Measurements from ENCODE around the gene TPGS2. TPM values are rescaled to one million over a fixed set of nuclear protein-coding genes. Genes with fewer than 3 reads are reported as not detected.

Gene TPGS2
- total and polyA plus RNA-seq, 2 of the 8 experiments (the other 6 are each of a cell fraction or from before 2014, with no cell fraction given) = 151 to 273 TPM

DNA sequence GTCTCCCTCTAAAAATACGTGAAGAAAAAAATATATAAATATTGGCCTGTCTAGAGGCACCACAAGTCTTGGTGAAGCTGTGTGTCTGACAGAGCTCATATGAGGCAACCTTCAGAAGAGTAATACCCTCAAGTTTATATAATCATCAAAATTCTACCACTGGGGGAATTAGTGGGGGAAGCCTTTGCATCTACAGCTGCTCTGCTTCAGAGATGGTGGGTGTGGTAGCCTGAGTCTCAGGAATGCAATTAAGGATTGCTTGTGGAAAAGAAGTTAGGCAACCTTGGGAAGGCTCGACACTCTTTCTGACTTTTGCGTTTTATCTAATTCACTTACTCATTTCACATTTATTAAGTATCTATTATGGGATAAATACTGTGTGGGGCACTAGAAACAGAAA is 17.4 kb downstream of the TPGS2 start (continued):
- TF ChIP-seq, protein P1, sequence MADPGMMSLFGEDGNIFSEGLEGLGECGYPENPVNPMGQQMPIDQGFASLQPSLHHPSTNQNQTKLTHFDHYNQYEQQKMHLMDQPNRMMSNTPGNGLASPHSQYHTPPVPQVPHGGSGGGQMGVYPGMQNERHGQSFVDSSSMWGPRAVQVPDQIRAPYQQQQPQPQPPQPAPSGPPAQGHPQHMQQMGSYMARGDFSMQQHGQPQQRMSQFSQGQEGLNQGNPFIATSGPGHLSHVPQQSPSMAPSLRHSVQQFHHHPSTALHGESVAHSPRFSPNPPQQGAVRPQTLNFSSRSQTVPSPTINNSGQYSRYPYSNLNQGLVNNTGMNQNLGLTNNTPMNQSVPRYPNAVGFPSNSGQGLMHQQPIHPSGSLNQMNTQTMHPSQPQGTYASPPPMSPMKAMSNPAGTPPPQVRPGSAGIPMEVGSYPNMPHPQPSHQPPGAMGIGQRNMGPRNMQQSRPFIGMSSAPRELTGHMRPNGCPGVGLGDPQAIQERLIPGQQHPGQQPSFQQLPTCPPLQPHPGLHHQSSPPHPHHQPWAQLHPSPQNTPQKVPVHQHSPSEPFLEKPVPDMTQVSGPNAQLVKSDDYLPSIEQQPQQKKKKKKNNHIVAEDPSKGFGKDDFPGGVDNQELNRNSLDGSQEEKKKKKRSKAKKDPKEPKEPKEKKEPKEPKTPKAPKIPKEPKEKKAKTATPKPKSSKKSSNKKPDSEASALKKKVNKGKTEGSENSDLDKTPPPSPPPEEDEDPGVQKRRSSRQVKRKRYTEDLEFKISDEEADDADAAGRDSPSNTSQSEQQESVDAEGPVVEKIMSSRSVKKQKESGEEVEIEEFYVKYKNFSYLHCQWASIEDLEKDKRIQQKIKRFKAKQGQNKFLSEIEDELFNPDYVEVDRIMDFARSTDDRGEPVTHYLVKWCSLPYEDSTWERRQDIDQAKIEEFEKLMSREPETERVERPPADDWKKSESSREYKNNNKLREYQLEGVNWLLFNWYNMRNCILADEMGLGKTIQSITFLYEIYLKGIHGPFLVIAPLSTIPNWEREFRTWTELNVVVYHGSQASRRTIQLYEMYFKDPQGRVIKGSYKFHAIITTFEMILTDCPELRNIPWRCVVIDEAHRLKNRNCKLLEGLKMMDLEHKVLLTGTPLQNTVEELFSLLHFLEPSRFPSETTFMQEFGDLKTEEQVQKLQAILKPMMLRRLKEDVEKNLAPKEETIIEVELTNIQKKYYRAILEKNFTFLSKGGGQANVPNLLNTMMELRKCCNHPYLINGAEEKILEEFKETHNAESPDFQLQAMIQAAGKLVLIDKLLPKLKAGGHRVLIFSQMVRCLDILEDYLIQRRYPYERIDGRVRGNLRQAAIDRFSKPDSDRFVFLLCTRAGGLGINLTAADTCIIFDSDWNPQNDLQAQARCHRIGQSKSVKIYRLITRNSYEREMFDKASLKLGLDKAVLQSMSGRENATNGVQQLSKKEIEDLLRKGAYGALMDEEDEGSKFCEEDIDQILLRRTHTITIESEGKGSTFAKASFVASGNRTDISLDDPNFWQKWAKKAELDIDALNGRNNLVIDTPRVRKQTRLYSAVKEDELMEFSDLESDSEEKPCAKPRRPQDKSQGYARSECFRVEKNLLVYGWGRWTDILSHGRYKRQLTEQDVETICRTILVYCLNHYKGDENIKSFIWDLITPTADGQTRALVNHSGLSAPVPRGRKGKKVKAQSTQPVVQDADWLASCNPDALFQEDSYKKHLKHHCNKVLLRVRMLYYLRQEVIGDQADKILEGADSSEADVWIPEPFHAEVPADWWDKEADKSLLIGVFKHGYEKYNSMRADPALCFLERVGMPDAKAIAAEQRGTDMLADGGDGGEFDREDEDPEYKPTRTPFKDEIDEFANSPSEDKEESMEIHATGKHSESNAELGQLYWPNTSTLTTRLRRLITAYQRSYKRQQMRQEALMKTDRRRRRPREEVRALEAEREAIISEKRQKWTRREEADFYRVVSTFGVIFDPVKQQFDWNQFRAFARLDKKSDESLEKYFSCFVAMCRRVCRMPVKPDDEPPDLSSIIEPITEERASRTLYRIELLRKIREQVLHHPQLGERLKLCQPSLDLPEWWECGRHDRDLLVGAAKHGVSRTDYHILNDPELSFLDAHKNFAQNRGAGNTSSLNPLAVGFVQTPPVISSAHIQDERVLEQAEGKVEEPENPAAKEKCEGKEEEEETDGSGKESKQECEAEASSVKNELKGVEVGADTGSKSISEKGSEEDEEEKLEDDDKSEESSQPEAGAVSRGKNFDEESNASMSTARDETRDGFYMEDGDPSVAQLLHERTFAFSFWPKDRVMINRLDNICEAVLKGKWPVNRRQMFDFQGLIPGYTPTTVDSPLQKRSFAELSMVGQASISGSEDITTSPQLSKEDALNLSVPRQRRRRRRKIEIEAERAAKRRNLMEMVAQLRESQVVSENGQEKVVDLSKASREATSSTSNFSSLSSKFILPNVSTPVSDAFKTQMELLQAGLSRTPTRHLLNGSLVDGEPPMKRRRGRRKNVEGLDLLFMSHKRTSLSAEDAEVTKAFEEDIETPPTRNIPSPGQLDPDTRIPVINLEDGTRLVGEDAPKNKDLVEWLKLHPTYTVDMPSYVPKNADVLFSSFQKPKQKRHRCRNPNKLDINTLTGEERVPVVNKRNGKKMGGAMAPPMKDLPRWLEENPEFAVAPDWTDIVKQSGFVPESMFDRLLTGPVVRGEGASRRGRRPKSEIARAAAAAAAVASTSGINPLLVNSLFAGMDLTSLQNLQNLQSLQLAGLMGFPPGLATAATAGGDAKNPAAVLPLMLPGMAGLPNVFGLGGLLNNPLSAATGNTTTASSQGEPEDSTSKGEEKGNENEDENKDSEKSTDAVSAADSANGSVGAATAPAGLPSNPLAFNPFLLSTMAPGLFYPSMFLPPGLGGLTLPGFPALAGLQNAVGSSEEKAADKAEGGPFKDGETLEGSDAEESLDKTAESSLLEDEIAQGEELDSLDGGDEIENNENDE (IDR thresholded peaks at IDR 0.05; ENCODE audit: insufficient replicate concordance, low read length) = no peak
- TF ChIP-seq BCL11A (IDR thresholded peaks at IDR 0.05; ENCODE audit: low read depth in 2 of 2, low read length in 2 of 2) (no peak), USF2 (IDR thresholded peaks at IDR 0.05; ENCODE audit: low read length) (no peak), POLR2AphosphoS5 (IDR thresholded peaks at IDR 0.05; ENCODE audit: low read depth, low read length) (no peak), TAF1 (IDR thresholded peaks at IDR 0.05; ENCODE audit: low read depth, low read length) (no peak), HDAC6 (IDR thresholded peaks at IDR 0.05; ENCODE audit: low read depth, low read length) (no peak), RAD21 (IDR thresholded peaks at IDR 0.05 in 1 of 2, conservative IDR thresholded peaks at IDR 0.05 in 1 of 2; ENCODE audit: low read depth in 2 of 2, low read length in 2 of 2) (no peak), EGR1 (IDR thresholded peaks at IDR 0.05; ENCODE audit: borderline replicate concordance, low read depth, low read length) (no peak), CTBP2 (IDR thresholded peaks at IDR 0.05; ENCODE audit: borderline replicate concordance, insufficient read depth, insufficient read length, low read length) (no peak), SIX5 (IDR thresholded peaks at IDR 0.05; ENCODE audit: low read depth, low read length) (no peak), RBBP5 (IDR thresholded peaks at IDR 0.05; ENCODE audit: borderline replicate concordance, low read depth, low read length) (no peak)

All from H1 (cell line).